Dermis blood vessel endothelial cell (primary cell): ENCODE measurements around the gene POLD4. TPM values are rescaled to one million over a fixed set of nuclear protein-coding genes. Genes with fewer than 3 reads are reported as not detected.

Experiments used
- DNase-seq: peaks from one replicate; pipeline ENCODE4 v3.0.0; 2010
- total RNA-seq: library from RNA; depleted of rRNA; stranded (reverse); fragments of >200 nt; gene quantifications from 2 replicates; pipeline ENCODE4 v1.2.3, GENCODE V29; 2014

POLD4 gene
- total RNA-seq, 1 donor from 2014 or later: 54.1 TPM

DNA sequence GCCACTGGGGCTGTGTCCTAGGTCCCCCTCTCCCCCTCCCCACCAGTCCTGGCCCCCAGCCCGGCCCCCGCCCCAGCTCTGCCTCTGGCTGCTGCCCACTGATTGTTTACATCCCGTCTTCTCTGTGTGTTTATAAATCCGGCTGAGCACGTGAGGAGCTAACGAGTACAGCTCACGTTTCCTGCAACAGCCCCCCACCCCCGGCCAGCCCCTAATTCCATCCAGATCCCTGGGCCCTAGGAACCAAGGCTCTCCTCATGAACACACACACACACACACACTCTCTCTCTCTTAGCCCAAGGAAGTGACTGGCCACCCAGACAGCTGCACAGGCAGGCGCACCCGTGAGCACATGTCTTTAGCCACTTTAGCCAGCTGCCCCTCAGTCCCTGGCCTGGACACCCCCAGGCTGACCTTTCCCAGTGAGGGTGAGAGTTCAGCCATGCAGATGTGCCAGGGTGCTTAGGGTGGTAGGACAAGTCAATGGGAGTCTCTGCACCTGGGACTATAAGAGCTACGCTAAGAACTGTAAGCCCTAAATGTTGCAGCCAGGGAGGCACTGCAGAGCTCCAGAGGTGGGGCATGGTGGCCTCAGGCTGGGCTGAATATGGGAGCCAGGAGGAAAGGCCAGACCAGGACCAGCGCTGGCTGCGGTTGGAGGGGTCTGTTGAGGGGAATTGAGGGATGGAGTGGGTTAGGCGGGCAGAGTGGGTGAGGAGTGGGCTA lies 17.2 kb upstream of the POLD4 start:
- peak; percentile 43 for DNase-seq

DNA sequence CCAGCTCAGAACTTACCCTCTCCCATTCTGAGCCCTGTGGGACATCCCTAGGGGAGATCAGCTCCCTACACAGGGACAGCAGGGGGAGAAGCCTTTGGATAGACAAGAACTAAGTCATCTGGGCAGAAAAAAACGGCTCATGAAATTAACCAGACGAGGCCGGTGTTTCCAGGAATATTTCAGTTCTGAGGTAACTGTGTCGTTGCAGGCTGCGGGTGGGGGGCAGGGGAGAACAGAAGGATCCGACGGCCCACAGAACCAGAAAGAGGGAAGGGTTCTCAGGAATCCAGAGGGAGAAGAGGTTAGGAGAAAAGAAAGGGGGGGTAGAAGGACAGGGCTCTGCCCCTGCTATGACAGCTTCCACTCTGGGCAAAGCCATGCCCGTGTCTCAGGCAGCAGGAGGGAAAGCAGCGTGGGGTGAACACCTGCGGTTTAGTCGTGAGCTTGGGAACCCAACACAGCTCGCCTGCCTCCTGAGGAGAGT lies 16.5 kb upstream of the POLD4 start:
- DNase-seq: no peak

DNA sequence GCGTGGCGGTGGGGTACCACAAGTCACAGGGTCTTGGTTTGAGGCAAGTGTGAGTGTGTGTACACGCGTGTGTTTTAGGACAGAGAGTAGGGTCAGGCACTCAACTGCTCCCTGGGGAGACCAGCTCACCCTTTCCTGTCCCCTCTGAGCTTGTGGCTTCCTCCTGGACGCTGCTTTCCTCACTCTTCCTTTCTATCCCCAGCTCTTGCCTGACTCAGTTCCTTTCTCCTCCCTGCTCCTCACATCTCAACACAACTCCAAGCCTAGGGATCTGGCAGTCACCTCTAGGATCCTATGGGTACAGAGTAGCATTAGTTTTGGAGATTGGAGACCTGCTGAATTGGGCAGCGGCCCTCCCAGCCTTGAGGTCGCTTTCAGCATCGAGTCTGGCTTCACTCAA lies 15.9 kb upstream of the POLD4 start:
- no peak for DNase-seq

GRCh38 chr11:67368621-67369020 lies 15.3 kb upstream of the POLD4 start:
- no peak for DNase-seq

GRCh38 chr11:67367761-67368227 lies 14.4 kb upstream of the POLD4 start:
- no peak for DNase-seq

DNA sequence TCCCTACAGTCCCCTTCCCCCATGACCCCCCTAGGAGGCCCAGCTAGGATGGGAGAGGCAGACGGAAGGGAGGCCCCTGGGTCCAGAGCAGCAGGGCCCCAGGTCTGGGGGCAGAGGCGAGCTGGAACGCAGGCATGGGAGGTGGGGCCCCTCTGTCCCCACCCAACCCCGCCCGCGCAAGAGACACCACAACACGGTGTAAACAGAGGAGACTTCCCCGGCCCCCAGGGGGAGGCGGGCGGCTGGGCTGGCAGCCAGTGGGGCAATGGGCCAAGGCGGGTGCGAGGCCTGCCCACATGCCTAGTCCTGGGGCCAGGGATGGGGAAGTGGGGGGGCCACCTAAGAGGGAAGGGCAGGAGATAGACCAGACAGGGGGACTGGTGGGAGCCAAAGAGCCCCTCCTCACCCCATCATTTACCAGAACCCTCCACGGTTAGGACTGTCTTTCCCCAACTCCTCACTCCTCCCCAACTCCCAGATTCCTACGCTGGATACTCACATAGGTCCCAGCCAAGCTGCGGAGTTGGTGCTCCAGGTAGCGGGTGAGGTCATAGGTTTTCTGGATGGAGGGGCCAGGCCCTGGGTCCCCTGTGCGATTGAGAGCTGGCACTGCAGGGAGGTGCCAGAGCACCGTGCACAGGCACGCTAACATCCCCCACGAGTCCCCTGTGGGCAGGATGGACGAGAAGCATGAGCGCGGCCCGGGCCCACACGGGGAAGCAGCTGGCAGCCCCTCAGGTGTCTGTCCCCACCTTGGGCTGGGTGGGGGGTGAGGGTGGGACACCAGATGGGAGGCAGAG lies 13.8 kb upstream of the POLD4 start:
- DNase-seq: no peak

DNA sequence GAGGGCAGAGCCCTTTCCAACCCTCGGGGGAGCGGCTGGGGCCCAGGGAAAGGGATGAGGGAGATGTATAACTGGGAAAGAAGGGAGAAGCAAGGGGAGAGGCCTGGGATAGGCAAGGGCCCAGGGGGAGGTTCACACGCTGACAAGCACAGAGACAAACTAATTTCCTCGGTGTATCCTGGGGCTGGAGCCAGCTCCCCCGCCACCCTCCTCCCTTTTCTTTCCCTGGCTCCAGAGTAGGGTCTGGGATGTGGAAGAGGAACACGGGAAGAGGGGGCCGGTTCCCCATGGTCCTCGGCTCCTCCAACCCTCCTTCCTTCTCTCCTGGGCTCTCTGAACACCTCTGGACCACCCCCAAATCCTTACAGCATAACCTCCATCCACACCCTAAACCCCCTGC lies 13.2 kb upstream of the POLD4 start:
- no peak for DNase-seq

- DNase-seq: no peak
These were observed 12.5 kb upstream of the POLD4 start for GRCh38 chr11:67365736-67366444.

DNA sequence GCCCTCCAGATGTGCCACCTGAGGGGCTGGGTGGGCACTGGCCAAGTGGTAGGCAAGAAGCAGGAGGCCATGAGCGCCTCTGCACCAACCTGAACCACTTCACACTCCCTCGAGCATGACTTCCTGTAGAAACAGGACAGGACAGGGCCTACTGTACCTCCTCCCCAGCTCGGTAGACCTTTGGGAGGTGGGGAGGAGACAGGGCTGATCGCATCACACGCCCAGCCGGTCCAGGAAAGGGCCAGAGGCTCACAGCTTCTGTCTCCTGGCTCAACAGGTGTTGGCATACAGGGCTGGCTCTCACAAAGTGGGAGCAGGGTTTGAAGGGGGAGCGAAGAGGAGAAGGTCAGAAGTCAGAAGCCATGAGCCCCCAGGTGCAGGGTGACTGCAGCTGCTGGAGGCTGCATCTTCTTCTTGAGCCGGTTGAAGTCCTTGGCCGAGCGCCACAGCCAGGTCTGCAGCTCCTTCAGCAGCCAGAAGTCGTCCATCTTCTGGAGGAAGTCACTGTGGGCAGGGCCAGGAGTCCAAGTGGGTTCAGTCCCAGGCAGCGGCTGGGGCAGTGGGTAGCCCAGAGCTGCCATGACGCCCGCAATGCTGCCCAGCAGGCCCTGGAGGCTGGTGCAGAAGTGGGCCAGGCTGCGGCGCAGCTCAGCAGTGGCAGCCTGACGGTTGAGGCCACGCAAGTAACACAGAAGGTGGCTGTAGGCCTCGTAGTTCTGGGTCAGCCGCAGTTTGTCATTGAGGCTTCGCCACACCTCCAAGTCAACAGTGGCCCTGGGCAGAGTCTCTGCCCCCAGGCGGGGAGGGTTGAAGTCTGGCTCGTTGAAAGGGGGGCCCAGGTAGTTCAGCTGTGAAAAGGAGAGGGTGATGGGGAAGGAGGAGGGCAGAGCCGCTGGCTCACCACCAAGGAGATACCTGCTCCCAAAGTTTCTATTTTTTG lies 11.7 kb upstream of the POLD4 start:
- no peak for DNase-seq

DNA sequence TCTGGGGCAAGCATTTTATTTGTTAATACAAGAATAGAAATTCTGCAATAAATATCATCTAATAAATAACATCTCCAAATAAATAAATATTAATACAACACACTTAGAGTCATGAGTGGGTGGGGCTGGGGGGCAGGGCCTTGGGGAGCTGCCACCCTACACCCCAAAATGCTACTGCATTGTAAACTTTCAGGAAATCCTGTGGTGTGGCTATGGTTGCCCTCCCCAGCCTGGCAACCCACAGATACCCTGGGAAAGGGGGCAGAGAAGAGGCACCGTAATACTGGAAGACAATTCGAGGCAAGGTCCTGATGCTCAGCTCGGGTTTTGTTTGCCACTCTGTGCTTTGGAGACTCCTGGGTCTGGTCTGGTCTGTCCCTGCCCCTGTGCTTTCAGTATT lies 10.8 kb upstream of the POLD4 start:
- no peak for DNase-seq

GRCh38 chr11:67357831-67358670 lies 4.7 kb upstream of the POLD4 start:
- peak; percentile 52 for DNase-seq

- peak; percentile 87 for DNase-seq
These were observed 3.7 kb upstream of the POLD4 start for GRCh38 chr11:67356864-67357561.

GRCh38 chr11:67356387-67356863 lies 3.1 kb upstream of the POLD4 start:
- DNase-seq: no peak

DNA sequence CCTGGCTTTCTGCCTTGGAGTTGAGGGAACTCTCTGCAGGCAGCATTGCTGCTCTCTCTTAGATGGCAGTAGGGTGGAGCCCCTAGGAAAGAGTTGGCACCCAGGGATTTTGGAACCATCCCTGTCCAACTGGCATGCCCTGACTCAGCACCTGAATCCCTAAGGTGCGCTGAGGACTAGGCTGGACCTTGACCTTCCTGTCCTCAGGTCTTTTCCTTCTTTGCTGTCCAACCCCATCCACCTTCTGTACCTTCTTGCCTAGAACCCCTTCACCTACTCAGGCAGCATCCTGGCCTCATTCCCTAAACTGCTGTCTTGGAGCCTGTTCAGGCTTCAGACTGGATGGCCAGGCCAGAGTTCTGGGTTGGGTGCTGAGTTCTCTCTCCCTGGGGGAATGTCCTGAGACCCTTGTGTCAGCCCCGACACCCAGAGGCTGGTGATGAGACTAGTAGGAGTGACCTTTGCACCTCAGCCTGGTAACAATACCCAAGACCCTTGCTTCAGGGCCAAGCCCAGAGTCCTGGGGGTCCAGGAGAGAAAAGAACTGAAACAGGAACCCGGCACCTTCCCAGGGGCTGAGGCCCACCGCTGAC lies 2.5 kb upstream of the POLD4 start:
- no peak for DNase-seq

GRCh38 chr11:67355023-67355793 lies 1.9 kb upstream of the POLD4 start:
- no peak for DNase-seq

DNA sequence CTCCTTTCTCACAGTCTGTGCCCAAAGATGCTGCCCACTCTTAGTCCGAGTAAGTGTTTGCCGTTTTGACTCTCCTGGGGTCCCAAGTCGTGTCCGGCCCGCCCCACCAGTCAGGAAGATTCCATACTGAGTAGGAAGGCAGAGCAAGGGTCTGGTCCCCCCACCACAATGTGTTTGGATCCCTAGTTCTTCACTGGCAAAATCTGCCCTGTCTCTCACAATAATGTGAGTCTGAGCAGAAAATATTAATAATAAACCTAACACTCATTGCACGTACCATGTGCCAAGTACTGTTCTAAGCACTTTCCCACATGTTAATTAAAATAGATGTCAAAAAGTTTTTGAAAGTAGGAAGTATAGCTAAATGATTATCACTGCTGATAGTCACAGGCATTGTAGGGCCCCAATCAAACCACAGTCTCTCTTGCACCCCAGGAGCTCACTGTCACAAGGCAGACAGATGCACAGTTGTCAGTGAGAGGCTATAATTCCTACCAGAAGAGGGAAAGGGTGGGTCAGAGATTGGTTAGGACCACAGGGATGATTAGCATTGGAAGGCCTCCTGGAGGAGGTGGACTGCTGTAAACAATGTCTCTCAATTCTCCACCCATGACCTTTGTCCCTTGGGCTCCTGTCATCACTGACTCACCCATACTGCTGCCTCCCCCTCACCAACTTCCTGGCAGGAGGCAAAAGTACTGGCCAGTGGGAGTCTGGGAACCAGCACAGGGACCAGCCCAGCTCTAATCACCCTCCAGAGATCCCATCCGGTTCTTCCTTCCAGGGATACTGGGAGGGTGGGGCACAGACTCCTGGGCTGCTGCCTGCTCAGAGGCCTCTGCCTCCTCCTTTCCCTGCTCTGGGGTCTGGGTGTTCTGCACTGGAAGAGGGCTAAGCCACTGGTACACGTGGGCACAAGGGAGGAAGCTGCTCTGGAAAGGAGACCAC lies 1.0 kb upstream of the POLD4 start:
- peak; percentile 92 for DNase-seq

GRCh38 chr11:67352546-67353316 lies 615 bp downstream of the POLD4 start:
- no peak for DNase-seq
